Fibroblast of skin of abdomen (primary cell): ENCODE measurements around the gene CUX1.
"Not testable (repeated sequence)": the region's sequence is repeated elsewhere in the genome, so short reads cannot be mapped to it uniquely, and the experiment has no call there.

ENCODE experiments used
- DNase-seq: peaks from one replicate; pipeline ENCODE4 v3.0.0-alpha.2; 2013

CUX1 gene

GRCh38 chr7:101918426-101918825, 101.0 kb downstream of the CUX1 start:
- no peak for DNase-seq

- no peak for DNase-seq
These were observed 102.1 kb downstream of the CUX1 start for GRCh38 chr7:101919363-101920115.

- no peak for DNase-seq
These were observed 103.6 kb downstream of the CUX1 start for GRCh38 chr7:101921061-101921460.

GRCh38 chr7:101921546-101922489, 104.4 kb downstream of the CUX1 start:
- peak; percentile 41 for DNase-seq

- DNase-seq, result peak; percentile 60
These were observed 105.5 kb downstream of the CUX1 start for GRCh38 chr7:101922631-101923601.

- DNase-seq, result no peak
These were observed 106.2 kb downstream of the CUX1 start for GRCh38 chr7:101923602-101923985.

GRCh38 chr7:101924171-101924570, 106.7 kb downstream of the CUX1 start:
- DNase-seq, result peak; percentile 76

GRCh38 chr7:101926265-101926664, 108.8 kb downstream of the CUX1 start:
- no peak for DNase-seq

GRCh38 chr7:101927389-101927788, 110.0 kb downstream of the CUX1 start:
- no peak for DNase-seq

- DNase-seq, result no peak
These were observed 110.4 kb downstream of the CUX1 start for GRCh38 chr7:101927802-101928201.

GRCh38 chr7:101929256-101929655, 111.8 kb downstream of the CUX1 start:
- no peak for DNase-seq

- not testable (repeated sequence) for DNase-seq
These were observed 112.5 kb downstream of the CUX1 start for GRCh38 chr7:101929911-101930310.

- DNase-seq, result no peak
These were observed 114.7 kb downstream of the CUX1 start for GRCh38 chr7:101932083-101932482.

- DNase-seq, result no peak
These were observed 115.6 kb downstream of the CUX1 start for GRCh38 chr7:101933028-101933427.

- DNase-seq, result no peak
These were observed 116.3 kb downstream of the CUX1 start for GRCh38 chr7:101933688-101934121.

- DNase-seq, result no peak
These were observed 117.2 kb downstream of the CUX1 start for GRCh38 chr7:101934618-101935017.

- DNase-seq, result no peak
These were observed 118.2 kb downstream of the CUX1 start for GRCh38 chr7:101935521-101936141.

GRCh38 chr7:101936223-101936610, 118.8 kb downstream of the CUX1 start:
- DNase-seq, result no peak

- DNase-seq, result peak; percentile 25
These were observed 119.3 kb downstream of the CUX1 start for GRCh38 chr7:101936611-101937231.

GRCh38 chr7:101937717-101938514, 120.5 kb downstream of the CUX1 start:
- no peak for DNase-seq
